H1 (cell line): Measurements from ENCODE around the gene CTSS. TPM values are rescaled to one million over a fixed set of nuclear protein-coding genes. Genes with fewer than 3 reads are reported as not detected.

Source experiments
- CTCF ChIA-PET: fragments of 300-600 bp; sonication (Branson Sonifier 250); formaldehyde crosslinking; loops from one replicate; lab custom pipeline; 2021; ENCODE audit not compliant: partially characterized antibody; lab: Charles Lee
- POLR2A ChIA-PET: fragments of 300-600 bp; sonication (Branson Sonifier 250); formaldehyde crosslinking; loops from one replicate; lab custom pipeline; 2021; ENCODE audit warnings: inconsistent platforms; ENCODE audit not compliant: partially characterized antibody; lab: Charles Lee
- DNase-seq, 2 experiments: peaks; one replicate each; pipeline versions ENCODE4 v3.0.0 to v3.0.0-alpha.2; 2010 to 2022; ENCODE audit warnings: low spot score in 2 of 2, low read depth in 1 of 2, mixed read lengths in 1 of 2
- FAIRE-seq: peaks from 2 replicates; lab custom pipeline; 2011; peaks lifted over from hg19 to GRCh38; lab: Jason Lieb, UNC
- H2AFZ ChIP-seq: 2 replicates; pipeline ENCODE4 v1.8.1; 2012; ENCODE audit warnings: low read length, inconsistent platforms
- H2AK5ac ChIP-seq: 2 replicates; pipeline ENCODE4 v1.6.1; 2013; ENCODE audit warnings: low read depth, low read length
- H2BK120ac ChIP-seq: replicated peaks from 2 replicates; pipeline ENCODE3; 2013; ENCODE audit warnings: low read depth, low read length, inconsistent platforms
- H2BK12ac ChIP-seq: 2 replicates; pipeline ENCODE4 v1.6.1; 2013; ENCODE audit warnings: low read depth, low read length
- H2BK15ac ChIP-seq: 2 replicates; pipeline ENCODE4 v1.6.1; 2013; ENCODE audit warnings: low read length
- H2BK20ac ChIP-seq: 2 replicates; pipeline ENCODE4 v1.6.1; 2013; ENCODE audit warnings: low read length
- H2BK5ac ChIP-seq: 2 replicates; pipeline ENCODE4 v1.6.1; 2013; ENCODE audit warnings: low read depth, low read length
- H3K14ac ChIP-seq: 2 replicates; pipeline ENCODE4 v1.6.1; 2013; ENCODE audit warnings: inconsistent platforms; ENCODE audit not compliant: insufficient read length
- H3K18ac ChIP-seq: 2 replicates; pipeline ENCODE4 v1.6.1; 2013; ENCODE audit warnings: low read length; ENCODE audit errors: extremely low read depth
- H3K23ac ChIP-seq: 2 replicates; pipeline ENCODE4 v1.6.1; 2013; ENCODE audit warnings: inconsistent platforms; ENCODE audit not compliant: insufficient read length
- H3K23me2 ChIP-seq: 2 replicates; pipeline ENCODE4 v1.6.1; 2013; ENCODE audit warnings: low read depth, low read length
- H3K27ac ChIP-seq: 2 replicates; pipeline ENCODE4 v1.6.1; 2011; ENCODE audit warnings: low read depth, low read length, inconsistent platforms
- H3K27me3 ChIP-seq, 4 experiments: replicated peaks in 1 of 4; 1 replicate in 1 of 4; 2 replicates in 3 of 4; pipeline versions ENCODE4 v1.6.1 to v1.8.1; 2011 to 2013; ENCODE audit warnings: low read length in 3 of 4, mild to moderate bottlenecking in 3 of 4, inconsistent platforms in 2 of 4, mixed read lengths in 2 of 4, moderate library complexity in 1 of 4; ENCODE audit not compliant: control insufficient read depth in 3 of 4, insufficient read depth in 3 of 4; ENCODE audit errors: extremely low read depth in 1 of 4
- H3K36me3 ChIP-seq, 4 experiments: 2 replicates each; pipeline versions ENCODE4 v1.6.1 to v1.8.1; 2011 to 2013; ENCODE audit warnings: mild to moderate bottlenecking in 4 of 4, low read length in 3 of 4, moderate library complexity in 2 of 4, control low read depth in 1 of 4, inconsistent platforms in 1 of 4; ENCODE audit not compliant: insufficient read depth in 4 of 4, control insufficient read depth in 2 of 4
- H3K4ac ChIP-seq: replicated peaks from 2 replicates; pipeline ENCODE3; 2013; ENCODE audit warnings: low read length, low read depth, mixed read lengths, inconsistent platforms; ENCODE audit not compliant: insufficient read length
- H3K4me1 ChIP-seq, 4 experiments: replicated peaks in 1 of 4; 1 replicate in 1 of 4; 2 replicates in 3 of 4; pipeline versions ENCODE4 v1.6.1 to v1.8.1; 2011 to 2013; ENCODE audit warnings: low read length in 3 of 4, inconsistent platforms in 2 of 4, mixed read lengths in 1 of 4; ENCODE audit not compliant: insufficient read depth in 4 of 4, control insufficient read depth in 3 of 4
- H3K4me2 ChIP-seq, 2 experiments: 2 replicates each; pipeline versions ENCODE4 v1.6.1 to v1.8.1; 2011 to 2013; ENCODE audit warnings: low read depth in 2 of 2, low read length in 2 of 2, control low read depth in 1 of 2, inconsistent platforms in 1 of 2, mild to moderate bottlenecking in 1 of 2; ENCODE audit not compliant: insufficient read depth in 1 of 2
- H3K4me3 ChIP-seq, 4 experiments: fragments of 200-600, 300-600 bp in 1 of 4; sonication (generic), shearing (Covaris generic), sonication (Bioruptor Twin) in 1 of 4; 2 replicates each; pipeline versions ENCODE4 v1.5.1 to v1.8.1; 2011 to 2016; ENCODE audit warnings: low read length in 4 of 4, low read depth in 3 of 4, control low read depth in 2 of 4, inconsistent platforms in 2 of 4, mild to moderate bottlenecking in 2 of 4, mixed read lengths in 1 of 4, moderate library complexity in 1 of 4; ENCODE audit not compliant: insufficient read depth in 2 of 4; ENCODE audit errors: extremely low read depth in 1 of 4
- H3K56ac ChIP-seq: replicated peaks from 2 replicates; pipeline ENCODE3; 2013; ENCODE audit warnings: low read depth, mild to moderate bottlenecking, mixed read lengths, low read length, inconsistent platforms; ENCODE audit not compliant: insufficient read length
- H3K79me1 ChIP-seq: 2 replicates; pipeline ENCODE4 v1.6.1; 2013; ENCODE audit warnings: low read depth, low read length, control low read depth
- H3K79me2 ChIP-seq, 2 experiments: 2 replicates each; pipeline versions ENCODE4 v1.6.1 to v1.8.1; 2012 to 2013; ENCODE audit warnings: low read length in 2 of 2, mild to moderate bottlenecking in 2 of 2, inconsistent platforms in 1 of 2; ENCODE audit not compliant: insufficient read depth in 2 of 2, control insufficient read depth in 1 of 2
- H3K9ac ChIP-seq, 4 experiments: replicated peaks in 1 of 4; 1 replicate in 1 of 4; 2 replicates in 3 of 4; pipeline versions ENCODE4 v1.6.1 to v1.8.1; 2011 to 2013; ENCODE audit warnings: low read depth in 3 of 4, low read length in 3 of 4, control low read depth in 2 of 4, mild to moderate bottlenecking in 2 of 4, moderate library complexity in 2 of 4, inconsistent platforms in 1 of 4; ENCODE audit errors: extremely low read depth in 1 of 4
- H3K9me3 ChIP-seq, 2 experiments: 2 replicates each; pipeline versions ENCODE4 v1.6.1 to v1.8.1; 2012 to 2013; ENCODE audit warnings: mild to moderate bottlenecking in 2 of 2, moderate library complexity in 2 of 2, control low read depth in 1 of 2, inconsistent platforms in 1 of 2, low read depth in 1 of 2, low read length in 1 of 2, mixed read lengths in 1 of 2; ENCODE audit not compliant: insufficient read depth in 2 of 2
- H4K20me1 ChIP-seq, 2 experiments: replicated peaks in 1 of 2; 2 replicates each; pipeline versions ENCODE3 to v1.8.1; 2011 to 2013; ENCODE audit warnings: inconsistent platforms in 2 of 2, low read length in 2 of 2, mild to moderate bottlenecking in 1 of 2; ENCODE audit not compliant: insufficient read depth in 2 of 2, control insufficient read depth in 1 of 2
- H4K5ac ChIP-seq: 2 replicates; pipeline ENCODE4 v1.6.1; 2013; ENCODE audit warnings: low read length, low read depth, mixed read lengths, inconsistent platforms; ENCODE audit not compliant: insufficient read length
- H4K8ac ChIP-seq: 2 replicates; pipeline ENCODE4 v1.8.0; 2013; ENCODE audit warnings: mild to moderate bottlenecking, moderate library complexity, low read length, inconsistent platforms; ENCODE audit not compliant: insufficient read depth; ENCODE audit errors: extremely low read depth
- H4K91ac ChIP-seq: replicated peaks from 2 replicates; pipeline ENCODE3; 2013; ENCODE audit warnings: low read length, mixed read lengths, inconsistent platforms; ENCODE audit not compliant: insufficient read length
- EP300 ChIP-seq, 2 experiments: IDR thresholded peaks; 1 replicate in 1 of 2; 2 replicates in 1 of 2; pipeline ENCODE4 v1.6.1; 2011 to 2012; ENCODE audit warnings: low read depth in 2 of 2, low read length in 2 of 2, mild to moderate bottlenecking in 2 of 2, borderline replicate concordance in 1 of 2, inconsistent platforms in 1 of 2, moderate library complexity in 1 of 2
- HDAC6 ChIP-seq: IDR thresholded peaks from one replicate; pipeline ENCODE4 v1.7.1; 2012; ENCODE audit warnings: low read depth, mild to moderate bottlenecking, inconsistent platforms, low read length, moderate library complexity
- KDM4A ChIP-seq: IDR thresholded peaks from one replicate; pipeline ENCODE4 v1.7.1; 2012; ENCODE audit warnings: low read depth, mild to moderate bottlenecking, moderate library complexity, low read length, inconsistent platforms; ENCODE audit not compliant: severe bottlenecking
- NRF1 ChIP-seq: IDR thresholded peaks from 2 replicates; pipeline ENCODE4 v1.6.1; 2011; ENCODE audit warnings: mild to moderate bottlenecking, low read depth, low read length, improper control_type of control experiment
- RBBP5 ChIP-seq: IDR thresholded peaks from 2 replicates; pipeline ENCODE4 v1.7.1; 2012; ENCODE audit warnings: low read depth, mild to moderate bottlenecking, inconsistent platforms, low read length, moderate library complexity, borderline replicate concordance
- WGBS, 2 experiments: shearing (Covaris generic) in 1 of 2; methylation state at CpG; one replicate each; pipeline versions ENCODE4 v1.1.6 to v1.1.7; 2013 to 2015; ENCODE audit warnings: low lambda C conversion rate in 2 of 2, mixed read lengths in 2 of 2, inconsistent platforms in 1 of 2, low coverage in 1 of 2, missing lambda C conversion rate in 1 of 2; ENCODE audit not compliant: insufficient replicate concordance in 2 of 2, insufficient coverage in 1 of 2, insufficient read length in 1 of 2; ENCODE audit errors: extremely low coverage in 1 of 2, missing lambda C conversion rate in 1 of 2; 5-methylcytosine and 5-hydroxymethylcytosine counted together
- polyA plus RNA-seq, 7 experiments: library from polyadenylated mRNA; depleted of rRNA in 3 of 7; stranded (reverse) in 5 of 7; unstranded in 2 of 7; fragments of >200 nt in 5 of 7; fragments of 200-250 nt in 2 of 7; gene quantifications; 1 replicate in 5 of 7; 2 replicates in 1 of 7; 4 replicates in 1 of 7; pipeline versions ENCODE4 v1.2.1 to v1.2.3, GENCODE V29; 2011 to 2013; ENCODE audit warnings: missing spikeins in 2 of 7, mixed read lengths in 2 of 7
- total RNA-seq: library from RNA; stranded (reverse); fragmentation: NEBNext Ultra II Directional; extraction: Animal tissue kit (Norgen Biotek cat#: 25700); gene quantifications from 2 replicates; pipeline ENCODE4 v1.2.1, GENCODE V29; 2021

CTSS gene
- total and polyA plus RNA-seq, 2 of the 8 experiments (the other 6 are each of a cell fraction or from before 2014, with no cell fraction given): not detected

DNA sequence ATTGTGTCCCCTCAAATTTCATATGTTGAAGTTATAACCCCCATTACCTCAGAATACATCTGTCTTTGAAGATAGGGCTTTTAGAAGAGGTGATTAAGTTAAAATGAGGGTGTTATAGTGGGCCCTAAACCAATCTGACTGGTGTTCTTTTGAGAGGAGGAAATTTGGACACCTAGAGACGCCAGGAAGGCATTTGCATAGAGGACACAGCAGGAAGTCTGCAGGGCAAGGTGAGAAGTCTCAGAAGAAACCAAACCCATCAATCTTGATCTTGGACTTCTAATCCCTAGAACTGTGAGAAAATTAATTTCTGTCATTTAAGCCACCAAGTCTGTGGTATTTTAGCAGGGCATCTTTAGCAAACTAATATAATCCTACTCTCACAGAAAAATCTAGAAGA is 81.7 kb downstream of the CTSS start:
- no peak overlapping the region for H2BK5ac ChIP-seq
- H3K23ac ChIP-seq: no peak overlapping the region
- 60% methylated on average over 1 of the region's 1 CpG; no CpG with 5 or more reads in 1 of the 2 experiments for WGBS, 2 experiments
- H3K4me1 ChIP-seq: no peaks in the 10 kb centered on the region
- no peak overlapping the region for H2AK5ac ChIP-seq
- H2BK15ac ChIP-seq: no peak overlapping the region
- no peak overlapping the region for H2AFZ ChIP-seq
- H2BK20ac ChIP-seq: no peak overlapping the region
- no peak overlapping the region for H3K4me3 ChIP-seq
- no peak for FAIRE-seq
- no peak overlapping the region for H2BK12ac ChIP-seq
- no peak overlapping the region for H3K4me2 ChIP-seq
- H3K79me1 ChIP-seq: no peaks in the 10 kb centered on the region
- H3K27ac ChIP-seq: no peak overlapping the region
- no peak overlapping the region for H4K91ac ChIP-seq
- no peak for DNase-seq
- no peak overlapping the region for H2BK120ac ChIP-seq
- no peak overlapping the region for H4K5ac ChIP-seq
- H4K8ac ChIP-seq: no peak overlapping the region
- no peak overlapping the region for H3K14ac ChIP-seq
- H3K79me2 ChIP-seq: no peaks in the 10 kb centered on the region
- no peak overlapping the region for H3K9ac ChIP-seq
- H3K36me3 ChIP-seq: peaks cover 2 to 24% (median 5%) of the 10 kb centered on the region in 4 experiments; a peak in 6 of 8 replicates
- no peaks in the 10 kb centered on the region for H3K9me3 ChIP-seq
- H3K27me3 ChIP-seq: no peaks in the 10 kb centered on the region
- H3K23me2 ChIP-seq: no peaks in the 10 kb centered on the region
- H3K4ac ChIP-seq: no peak overlapping the region
- H3K56ac ChIP-seq: no peak overlapping the region
- ChIA-PET CTCF (interaction anchor here (0.7 to 1.4 kb wide), 4 partner anchors 10 to 151 kb away, joined by 3 to 4 read pairs (median 3); no protein-coding TSS in a partner anchor), POLR2A (interaction anchor here (0.9 to 2.4 kb wide), 3 partner anchors 62 to 106 kb away, joined by 3 to 8 read pairs (median 3); no protein-coding TSS in a partner anchor)
- H3K18ac ChIP-seq: no peak overlapping the region
- TF ChIP-seq NRF1 (no peak), KDM4A (no peak), EP300 (IDR thresholded peaks at IDR 0.05; ENCODE audit: borderline replicate concordance in 1 of 2, low read depth in 2 of 2, low read length in 2 of 2) (no peak), HDAC6 (no peak), RBBP5 (no peak)
- H4K20me1 ChIP-seq: no peaks in the 10 kb centered on the region
